Activated CD4-positive, alpha-beta T cell treated with anti-CD3 and anti-CD28 coated beads for 24 hours (primary cell): Measurements from ENCODE around the gene IGFALS.

Experiments used
- DNase-seq, 2 donors: peaks; one replicate each; pipeline ENCODE4 v3.0.0-alpha.2; 2020; ENCODE audit warnings: low read depth in 2 of 2

The IGFALS gene

DNA sequence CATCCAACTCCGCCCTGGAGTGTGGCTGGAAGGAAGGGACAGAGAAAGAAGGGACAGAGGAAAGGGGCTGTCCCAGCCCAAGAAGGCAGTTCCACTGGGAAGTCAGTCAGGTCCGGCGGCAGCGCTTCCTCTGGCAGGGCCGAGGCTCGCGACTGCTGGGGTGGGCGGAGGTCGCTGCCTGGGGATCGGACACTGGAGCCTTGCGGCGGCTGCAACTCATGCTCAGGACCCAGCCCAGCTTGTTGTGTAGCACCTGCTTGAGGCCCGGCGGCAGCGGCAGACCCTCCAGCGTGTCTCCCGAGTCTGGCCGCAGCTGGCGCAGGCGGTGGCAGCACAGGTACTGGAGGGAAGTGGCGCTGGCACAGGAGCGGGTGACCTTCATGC, 16.5 kb downstream of the IGFALS start:
- DNase-seq = no peak

- no peak for DNase-seq
Observed at GRCh38 chr16:1776672-1776955, 16.9 kb downstream of the IGFALS start.

DNA sequence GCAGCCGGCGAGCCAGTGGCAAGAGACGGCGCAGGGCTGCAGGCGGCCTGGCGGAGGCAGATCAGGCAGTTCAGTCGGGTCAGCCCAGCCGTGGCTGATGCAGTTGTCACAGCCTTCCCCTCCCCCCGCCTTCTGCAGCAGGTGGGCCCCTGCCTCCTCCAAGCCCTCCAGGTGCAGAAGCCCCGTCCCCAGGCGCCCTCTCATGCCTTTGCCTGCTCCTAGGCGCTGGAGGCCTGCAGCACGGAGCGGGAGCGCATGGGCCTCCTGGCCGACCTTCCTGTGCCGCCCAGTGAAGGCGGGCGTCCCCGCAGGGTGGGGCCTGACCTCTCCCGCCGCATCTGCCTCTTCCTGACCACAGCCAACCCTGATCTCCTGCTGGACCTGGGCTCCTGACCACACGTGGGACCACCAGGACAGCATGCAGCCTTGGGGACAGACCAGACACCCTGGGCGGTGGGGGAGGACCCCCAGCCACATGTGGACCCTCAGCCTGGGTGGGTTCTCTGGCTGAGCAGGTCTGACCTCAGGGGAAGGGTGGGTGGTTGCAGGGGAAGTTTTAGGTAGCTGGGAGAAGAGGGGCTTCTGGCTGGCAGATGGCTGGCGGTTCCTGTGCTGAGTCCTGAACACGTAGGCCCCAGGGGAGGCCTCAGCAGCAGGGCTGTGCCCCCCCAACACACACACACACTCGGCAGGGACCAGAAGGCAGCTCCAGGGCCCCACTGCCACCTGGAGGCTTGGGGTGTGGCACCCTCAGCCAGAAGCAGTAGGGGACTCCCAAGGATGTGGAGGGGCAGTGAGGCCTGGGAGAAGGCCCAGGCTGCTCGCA, 17.4 kb downstream of the IGFALS start:
- DNase-seq = no peak

DNA sequence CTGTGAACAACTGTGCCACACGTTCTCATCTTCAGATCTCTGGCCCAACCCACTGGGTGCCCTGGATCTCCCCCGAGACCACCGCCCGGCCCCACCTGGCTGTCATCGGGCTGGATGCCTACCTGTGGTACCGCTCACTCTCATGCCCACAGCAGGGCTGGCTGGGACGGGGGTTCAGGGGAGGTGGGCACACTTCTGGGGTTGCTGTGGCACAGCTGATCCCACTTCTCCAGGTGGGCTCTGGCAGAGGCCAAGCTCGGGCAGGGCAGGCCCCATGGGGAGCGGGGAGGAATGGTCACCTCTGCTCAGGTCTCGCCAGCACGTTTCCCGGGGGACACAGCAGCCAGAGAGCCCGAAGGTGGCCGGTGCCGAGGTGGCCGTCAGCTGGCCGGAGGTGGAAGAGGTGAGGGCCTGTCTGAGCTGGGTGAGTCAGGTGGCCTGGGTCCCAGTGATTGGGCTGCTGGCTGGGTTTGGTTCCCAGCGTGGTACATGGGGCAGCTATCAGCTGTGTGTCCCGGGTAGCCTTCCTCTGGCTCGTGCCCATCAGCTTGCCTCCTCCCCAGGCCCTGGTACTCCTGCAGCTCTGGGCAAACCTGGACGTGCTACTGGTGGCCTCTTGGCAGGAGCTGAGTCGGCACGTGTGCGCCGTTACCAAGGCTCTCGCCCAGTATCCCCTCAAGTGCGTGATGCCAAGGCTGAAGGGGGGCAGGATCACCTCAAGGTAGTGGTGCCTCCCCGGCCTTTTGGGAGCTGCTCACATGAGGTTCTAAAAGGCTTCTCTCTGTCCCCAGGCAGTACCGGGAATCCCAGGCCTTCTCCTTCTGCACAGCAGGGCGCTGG, 18.3 kb downstream of the IGFALS start:
- no peak for DNase-seq

DNA sequence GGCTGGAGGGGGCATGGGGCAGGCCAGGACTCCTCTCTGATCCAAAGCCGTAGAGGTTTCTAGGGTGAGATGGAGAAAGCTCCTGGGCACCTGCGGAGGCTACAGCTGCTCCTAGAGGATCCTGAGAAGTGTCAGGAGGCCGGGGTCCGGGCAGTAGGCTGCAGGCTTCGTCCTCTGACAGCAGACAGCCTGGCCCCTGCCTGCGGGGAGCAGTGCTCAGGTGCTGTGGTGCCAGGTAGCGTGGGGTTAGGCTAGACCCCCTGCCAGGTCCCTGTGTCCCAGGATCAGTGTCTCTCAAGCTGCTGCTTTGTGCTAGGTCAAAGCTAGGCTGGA, 19.1 kb downstream of the IGFALS start:
- DNase-seq = no peak

DNA sequence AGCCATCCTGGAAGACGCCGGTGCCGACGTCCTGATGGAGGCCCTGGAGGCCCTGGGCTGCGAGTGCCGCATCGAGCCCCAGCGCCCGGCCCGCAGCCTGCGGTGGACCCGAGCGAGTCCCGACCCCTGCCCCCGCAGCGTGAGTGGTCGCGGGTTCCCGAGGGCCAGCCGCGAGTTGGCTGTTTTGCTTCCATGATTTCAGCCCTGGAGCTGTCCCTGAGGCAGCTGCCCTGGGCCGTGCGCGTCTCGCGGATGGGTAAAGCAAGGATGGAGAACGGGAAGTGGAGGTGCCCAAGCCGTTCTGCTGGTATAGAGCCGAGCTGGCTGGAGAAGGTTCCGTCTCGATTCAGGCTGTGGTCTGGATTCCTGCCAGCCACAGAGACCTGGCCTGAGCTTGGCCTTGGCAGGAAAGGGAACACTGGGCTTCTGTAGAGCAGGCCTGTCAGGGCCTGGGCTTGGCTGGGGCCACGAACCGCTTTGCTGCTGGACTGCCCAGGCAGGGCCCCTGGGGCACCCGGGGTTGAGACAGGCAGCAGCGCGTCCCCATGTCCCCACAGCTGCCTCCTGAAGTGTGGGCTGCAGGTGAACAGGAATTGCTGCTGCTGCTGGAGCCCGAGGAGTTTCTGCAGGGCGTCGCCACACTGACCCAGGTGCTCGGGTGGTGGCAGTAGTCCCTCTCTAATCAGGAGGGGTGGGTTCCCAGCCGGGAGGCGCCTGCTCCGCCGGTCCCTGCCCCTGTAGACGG, 19.6 kb downstream of the IGFALS start:
- no peak for DNase-seq

- peak; percentile 69 to 76 for DNase-seq
Observed at GRCh38 chr16:1772908-1773702, 20.4 kb downstream of the IGFALS start, which contains the start of gene MRPS34. Gene MRPS34 (minus strand): TSS chr16:1773134. CDS start chr16:1773119, 15 bp downstream.

DNA sequence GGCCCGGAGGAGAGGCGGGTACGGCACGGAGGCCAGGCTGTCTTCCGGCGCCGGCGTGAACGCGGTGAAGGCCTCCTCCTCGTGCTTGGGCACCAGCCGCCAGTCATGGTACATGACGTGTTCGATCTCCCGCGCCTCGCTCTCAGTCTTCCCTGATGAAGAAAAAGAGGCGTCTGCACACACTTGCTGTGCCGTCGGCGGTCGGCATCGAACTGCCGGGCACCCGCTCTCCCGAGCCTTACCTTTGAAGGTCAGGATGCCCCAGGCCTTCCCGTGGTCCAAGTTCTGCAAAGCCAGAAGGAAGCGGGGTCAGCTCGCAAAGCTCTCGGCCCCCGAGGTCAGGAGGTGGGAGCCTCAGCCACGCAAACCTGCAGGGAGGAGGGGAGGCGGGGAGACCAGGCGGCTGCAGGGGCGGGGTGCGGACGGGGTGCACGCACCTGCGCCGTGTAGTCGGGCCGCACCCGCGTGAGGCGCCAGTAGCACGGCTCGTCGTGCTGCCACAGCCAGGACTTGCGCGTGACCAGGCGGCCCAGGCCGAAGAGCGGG, 21.1 kb downstream of the IGFALS start, which contains the start of gene EME2:
Gene EME2, plus strand, starts transcription at position 449 of the 546 bp plus-strand sequence. CDS start 418 bp downstream, outside the sequence.
- DNase-seq = no peak

DNA sequence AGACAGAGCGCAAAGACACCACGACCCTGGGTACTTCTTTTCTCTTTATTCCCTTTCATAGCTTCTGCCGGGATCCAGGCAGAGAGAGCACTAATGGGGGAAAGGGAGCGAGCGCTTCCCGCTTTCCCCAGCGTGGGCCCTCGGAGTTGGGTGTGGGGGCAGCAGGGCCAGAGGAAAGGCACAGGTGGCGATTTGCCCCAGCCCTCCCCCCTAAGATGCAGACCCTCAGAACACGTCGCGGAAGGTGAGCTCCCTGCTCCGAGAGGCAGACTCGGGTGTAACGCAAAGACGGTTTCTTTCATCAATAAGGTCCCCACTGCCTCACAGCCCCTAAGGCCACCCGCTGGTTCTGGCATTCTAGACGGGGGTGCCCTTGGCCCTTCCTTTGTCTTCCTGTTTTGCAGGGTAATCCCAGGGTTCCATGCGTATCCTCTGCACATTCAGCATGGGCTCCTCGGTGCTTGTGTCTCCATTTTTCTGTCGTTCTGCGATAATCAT, 21.6 kb downstream of the IGFALS start:
- no peak for DNase-seq

DNA sequence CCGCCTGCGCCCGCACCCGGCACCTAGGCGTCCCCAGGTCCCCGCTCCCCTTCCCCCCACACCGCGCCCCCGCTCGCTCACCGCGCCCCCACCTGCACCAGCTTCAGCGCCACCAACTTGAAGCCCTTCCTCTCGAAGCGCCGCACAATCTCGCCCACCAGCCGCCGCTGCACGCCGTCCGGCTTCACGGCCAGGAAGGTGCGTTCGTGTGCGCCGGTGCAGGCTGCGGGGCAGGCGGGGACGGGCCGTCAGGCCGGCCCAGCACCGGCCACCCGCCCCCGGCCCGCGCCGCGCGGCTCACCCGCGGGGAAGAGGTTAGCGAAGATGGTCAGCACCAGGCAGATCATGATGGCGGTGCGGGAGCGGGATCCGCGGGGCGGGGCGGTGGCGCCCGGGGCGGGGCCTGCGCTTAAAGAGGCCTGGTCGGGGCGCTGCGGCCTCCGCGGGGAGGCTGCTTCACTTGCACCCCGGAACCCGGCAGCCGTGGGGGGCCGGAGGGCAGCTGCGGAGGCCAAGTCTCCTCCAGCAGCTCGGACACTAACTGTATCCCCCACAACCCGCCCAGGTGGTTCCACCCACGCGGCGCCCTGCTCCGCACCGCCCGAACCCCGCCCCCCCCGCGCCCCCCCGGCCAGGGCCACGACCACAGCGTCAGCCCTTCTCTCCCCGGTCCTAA, 22.2 kb downstream of the IGFALS start, which contains the start of gene NME3:
Gene NME3, minus strand, starts transcription at position 356 of the 676 bp plus-strand sequence. Its CDS starts 9 bp downstream, at position 347.
- peak; percentile 66 to 69 for DNase-seq

DNA sequence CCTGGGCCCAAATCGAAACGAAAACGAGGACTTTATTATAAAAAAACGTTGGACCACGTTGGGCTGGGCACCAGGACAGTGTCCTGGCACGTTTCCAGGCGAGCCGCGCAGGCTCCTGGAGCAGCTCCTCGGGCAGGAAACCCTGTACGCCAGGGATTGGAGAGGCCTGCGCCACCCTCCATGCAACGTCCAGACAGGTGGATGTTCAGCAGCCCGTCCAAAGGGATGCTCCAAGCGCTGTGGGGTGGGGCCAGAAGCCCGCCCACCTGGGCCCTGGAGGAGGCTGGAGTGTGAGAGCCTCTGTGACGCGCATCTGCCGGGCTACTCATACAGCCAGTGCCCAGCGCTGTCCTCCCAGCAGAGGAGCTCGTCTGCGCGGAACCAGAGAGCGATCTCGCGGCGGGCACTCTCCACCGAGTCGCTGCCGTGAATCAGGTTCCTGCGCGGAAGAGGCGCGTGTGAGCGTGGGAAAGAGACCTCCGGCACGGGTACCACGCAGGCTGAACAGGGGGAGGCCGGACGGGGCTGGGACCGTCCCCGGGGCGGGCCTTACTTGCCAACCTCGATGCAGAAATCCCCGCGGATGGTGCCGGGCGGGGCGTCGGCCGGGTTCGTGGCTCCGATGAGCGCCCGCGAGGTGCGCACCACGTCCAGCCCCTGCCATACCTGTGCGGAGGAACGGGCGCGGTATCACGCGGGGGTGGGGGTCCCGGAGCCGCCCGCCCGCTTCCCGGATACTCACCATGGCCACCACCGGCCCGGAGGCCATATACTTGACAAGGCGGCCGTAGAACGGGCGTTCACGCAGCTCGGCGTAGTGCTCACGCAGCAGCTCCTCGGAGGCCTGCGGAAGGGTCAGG, 22.9 kb downstream of the IGFALS start:
- DNase-seq = peak in 1 of 2 donors; percentile 53

DNA sequence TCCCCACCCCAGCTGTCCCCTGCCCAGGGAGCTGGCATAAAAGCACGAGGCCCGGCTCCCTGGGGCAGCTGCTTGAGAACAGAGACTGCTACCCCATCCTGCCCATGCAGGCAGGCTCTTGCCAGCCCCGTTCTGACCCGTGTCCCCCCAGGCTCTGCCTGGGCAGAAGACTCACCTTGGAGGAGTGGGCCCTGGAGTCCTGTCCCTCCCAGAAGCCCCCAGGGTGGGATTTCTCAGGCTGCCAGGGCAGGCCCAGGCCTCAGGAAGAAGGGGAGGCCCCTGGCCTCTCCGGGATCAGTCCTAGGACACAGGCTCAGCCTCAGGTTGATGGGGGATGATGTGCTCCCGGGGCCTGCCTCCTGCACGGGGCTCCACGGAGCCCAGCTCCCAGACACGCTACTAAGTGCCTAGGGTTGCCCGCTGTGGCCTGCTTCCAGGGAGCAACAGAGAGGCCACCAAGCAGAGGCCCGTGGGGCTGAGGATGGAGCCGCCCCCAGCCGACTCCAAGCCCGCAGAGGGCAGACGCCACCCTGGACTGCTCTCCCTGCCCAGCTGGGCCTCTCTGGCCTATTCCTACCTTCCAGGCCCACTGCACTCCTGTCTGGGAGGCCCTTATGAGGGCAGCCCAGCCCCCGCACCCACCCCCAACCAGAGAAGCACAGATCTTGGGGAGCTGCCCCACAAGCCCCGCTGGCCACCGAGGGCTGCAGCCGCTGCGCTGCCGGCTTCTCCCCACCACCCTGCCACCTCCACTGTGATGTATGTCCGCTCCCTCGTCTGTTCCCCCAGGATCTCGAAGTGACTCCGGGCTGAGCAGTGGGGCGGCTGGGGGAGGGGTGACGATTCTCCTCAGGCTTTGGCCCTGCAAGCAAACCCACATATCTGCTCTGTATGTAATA, 23.9 kb downstream of the IGFALS start:
- no peak for DNase-seq

DNA sequence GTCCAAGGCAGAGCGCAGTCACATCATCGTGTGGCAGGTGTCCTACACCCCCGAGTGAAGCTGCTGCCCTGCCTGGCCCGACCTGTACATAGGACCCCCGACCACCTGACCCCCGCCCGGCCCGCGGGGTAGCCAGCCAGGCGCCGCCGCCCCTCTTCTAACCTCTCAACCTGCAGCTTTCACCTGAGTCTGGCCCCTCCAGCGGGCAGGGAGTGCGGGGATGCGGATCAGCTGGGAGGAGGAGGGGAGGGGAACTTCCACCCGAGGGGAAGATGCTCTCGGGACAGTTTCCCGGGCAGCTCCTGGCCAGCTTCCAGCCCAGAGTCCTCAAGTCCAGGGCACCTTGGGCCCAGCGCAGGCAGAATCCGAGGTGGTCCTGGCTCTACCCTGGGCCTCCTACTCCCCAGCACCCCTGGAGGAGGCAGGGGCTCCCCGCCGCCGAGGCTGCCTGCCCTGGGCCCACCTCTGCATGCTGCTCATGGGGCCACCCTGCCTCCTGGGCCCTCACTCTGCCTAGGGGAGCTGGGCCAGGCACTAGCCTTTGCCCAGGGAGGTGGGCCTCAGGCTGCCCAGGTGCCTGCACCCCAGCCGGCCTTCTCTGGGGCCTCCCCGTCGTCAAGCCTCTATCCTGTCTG, 24.6 kb downstream of the IGFALS start:
- no peak for DNase-seq

DNA sequence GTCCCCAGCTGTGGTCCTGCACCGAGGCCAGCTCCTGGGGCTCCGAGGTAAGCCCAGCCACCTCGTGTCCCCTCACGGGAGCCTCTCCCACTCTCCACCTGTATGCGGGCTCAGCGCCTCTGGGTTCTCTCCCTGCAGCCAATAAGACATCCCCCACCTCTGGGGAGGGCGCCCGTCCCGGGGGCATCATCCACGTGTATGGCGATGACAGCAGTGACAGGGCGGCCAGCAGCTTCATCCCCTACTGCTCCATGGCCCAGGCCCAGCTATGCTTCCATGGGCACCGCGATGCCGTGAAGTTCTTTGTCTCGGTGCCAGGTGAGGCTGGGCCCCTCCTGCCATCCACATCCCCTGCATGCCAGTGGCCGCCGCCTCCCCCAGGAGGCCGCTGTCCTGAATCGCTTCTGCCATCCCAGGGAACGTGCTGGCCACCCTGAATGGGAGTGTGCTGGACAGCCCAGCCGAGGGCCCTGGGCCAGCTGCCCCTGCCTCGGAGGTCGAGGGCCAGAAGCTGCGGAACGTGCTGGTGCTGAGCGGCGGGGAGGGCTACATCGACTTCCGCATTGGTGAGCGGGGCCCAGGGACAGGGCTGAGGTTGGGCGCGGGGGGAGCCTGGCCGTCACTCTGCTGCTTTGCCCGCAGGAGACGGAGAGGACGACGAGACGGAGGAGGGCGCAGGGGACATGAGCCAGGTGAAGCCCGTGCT, 25.3 kb downstream of the IGFALS start:
- DNase-seq = no peak

GRCh38 chr16:1767116-1767994, 26.1 kb downstream of the IGFALS start:
- DNase-seq = no peak

DNA sequence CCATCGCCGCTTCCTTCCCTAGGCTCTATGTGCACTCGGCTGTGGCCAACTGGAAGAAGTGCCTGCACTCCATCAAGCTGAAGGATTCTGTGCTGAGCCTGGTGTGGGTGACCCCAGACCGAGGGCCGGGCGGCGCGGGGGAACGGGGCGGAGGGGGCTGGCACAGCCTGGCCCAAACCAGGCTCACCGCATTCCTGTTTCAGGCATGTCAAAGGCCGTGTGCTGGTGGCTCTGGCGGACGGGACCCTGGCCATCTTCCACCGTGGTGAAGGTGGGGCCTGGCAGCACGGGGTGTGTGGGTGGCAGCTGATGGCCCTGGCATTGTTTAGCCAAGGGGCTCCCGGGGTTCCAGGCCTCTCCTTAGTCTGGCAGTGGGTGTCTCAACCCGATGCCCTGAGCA, 26.8 kb downstream of the IGFALS start:
- DNase-seq = no peak
